Measurements from ENCODE around the gene ADAMTSL1. TPM values are rescaled to one million over a fixed set of nuclear protein-coding genes. Genes with fewer than 3 reads are reported as not detected.
"Not testable (repeated sequence)": the region's sequence is repeated elsewhere in the genome, so short reads cannot be mapped to it uniquely, and the experiment has no call there.

The ADAMTSL1 gene
- total RNA-seq, 1 experiment from 2014 or later, result not detected

DNA sequence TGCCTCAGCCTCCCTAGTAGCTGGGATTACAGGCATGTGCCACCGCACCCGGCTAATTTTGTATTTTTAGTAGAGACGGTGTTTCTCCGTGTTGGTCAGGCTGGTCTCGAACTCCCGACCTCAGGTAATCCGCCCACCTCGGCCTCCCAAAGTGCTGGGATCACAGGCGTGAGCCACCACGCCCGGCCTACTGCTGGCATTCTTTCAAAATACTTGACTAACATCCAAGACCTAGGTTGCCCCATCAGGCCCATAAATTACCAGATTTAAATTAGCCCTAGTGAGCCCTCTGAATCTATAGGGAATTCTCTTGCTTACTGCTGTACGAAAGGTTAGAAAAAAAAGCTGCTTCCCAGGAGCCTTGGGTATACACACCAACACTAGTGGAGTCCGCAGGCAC is 456.7 kb downstream of the ADAMTSL1 start:
- RAD21 ChIA-PET (ENCODE audit: low non-redundant PET in 1 of 2, low total read pairs in 2 of 2, uncharacterized antibody in 2 of 2, unreplicated experiment in 2 of 2); BruUV-seq (replicated peaks); CTCF ChIA-PET; H3K9ac ChIP-seq (ENCODE audit: low read length); H3K27ac ChIP-seq (ENCODE audit: low read depth, low read length); H2AFZ ChIP-seq (ENCODE audit: low read depth, low read length, poor library complexity, severe bottlenecking); H3K27me3 ChIP-seq (ENCODE audit: insufficient read depth, low read length); H3K4me1 ChIP-seq (ENCODE audit: control insufficient read depth in 1 of 2, insufficient read depth in 2 of 2, low read length in 2 of 2); H3K36me3 ChIP-seq (ENCODE audit: control insufficient read depth in 1 of 2, insufficient read depth in 2 of 2, low read length in 2 of 2); ATAC-seq; H3K4me2 ChIP-seq (ENCODE audit: low read length); DNase-seq (ENCODE audit: low read depth, low spot score); H3K9me2 ChIP-seq (ENCODE audit: insufficient read depth); H3K4me3 ChIP-seq (replicated peaks in 1 of 2; ENCODE audit: low read depth in 1 of 2, low read length in 2 of 2); H4K20me1 ChIP-seq (ENCODE audit: insufficient read depth); POLR2A ChIA-PET; H3K9me3 ChIP-seq (ENCODE audit: control insufficient read depth in 1 of 2, insufficient read depth in 1 of 2, low read depth in 1 of 2, low read length in 2 of 2); H3K79me2 ChIP-seq (ENCODE audit: insufficient read depth, low read length); intact Hi-C loops (cut with micrococcal nuclease): not testable (repeated sequence)

DNA sequence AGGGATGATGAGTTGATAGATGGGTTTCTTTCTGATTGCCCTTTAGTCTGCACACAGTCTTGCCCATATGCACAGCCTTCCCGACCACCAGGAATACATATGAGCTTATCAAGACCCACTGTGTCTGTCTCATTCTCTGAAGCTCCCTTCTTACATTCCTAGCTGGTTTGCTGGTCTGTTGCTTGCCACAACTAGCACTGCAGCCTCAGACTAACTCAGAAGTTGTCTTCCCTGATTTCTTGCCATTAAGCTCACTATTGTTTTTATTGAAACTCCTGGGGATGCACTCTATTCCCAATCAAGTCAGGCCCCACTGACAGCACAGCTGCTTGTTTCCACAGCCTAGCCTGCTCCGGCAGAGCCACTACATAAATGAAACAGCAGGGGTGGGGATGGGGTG is 461.6 kb downstream of the ADAMTSL1 start:
- Histone ChIP-seq H3K79me2 (ENCODE audit: insufficient read depth, low read length) (no peaks in the 10 kb centered on the region), H4K20me1 (ENCODE audit: insufficient read depth) (no peaks in the 10 kb centered on the region), H3K4me3 (replicated peaks in 1 of 2; ENCODE audit: low read depth in 1 of 2, low read length in 2 of 2) (no peak overlapping the region), H3K4me2 (ENCODE audit: low read length) (no peak overlapping the region), H3K9me2 (ENCODE audit: insufficient read depth) (no peaks in the 10 kb centered on the region), H3K9ac (ENCODE audit: low read length) (no peak overlapping the region), H2AFZ (ENCODE audit: low read depth, low read length, poor library complexity, severe bottlenecking) (no peak overlapping the region), H3K4me1 (ENCODE audit: control insufficient read depth in 1 of 2, insufficient read depth in 2 of 2, low read length in 2 of 2) (no peaks in the 10 kb centered on the region), H3K9me3 (ENCODE audit: control insufficient read depth in 1 of 2, insufficient read depth in 1 of 2, low read depth in 1 of 2, low read length in 2 of 2) (no peaks in the 10 kb centered on the region), H3K27me3 (ENCODE audit: insufficient read depth, low read length) (peaks cover 30% of the 10 kb centered on the region), H3K36me3 (ENCODE audit: control insufficient read depth in 1 of 2, insufficient read depth in 2 of 2, low read length in 2 of 2) (no peaks in the 10 kb centered on the region), H3K27ac (ENCODE audit: low read depth, low read length) (no peak overlapping the region)
- ChIA-PET CTCF (no interaction called here), RAD21 (ENCODE audit: low non-redundant PET in 1 of 2, low total read pairs in 2 of 2, uncharacterized antibody in 2 of 2, unreplicated experiment in 2 of 2) (no interaction called here), POLR2A (no interaction called here)
- BruUV-seq (replicated peaks), result no TSS peak
- ATAC-seq, result no peak
- intact Hi-C loops (cut with micrococcal nuclease), result no loop called here
- no peak for DNase-seq (ENCODE audit: low read depth, low spot score)
- no peak for TF ChIP-seq FOSL1 (IDR thresholded peaks at IDR 0.05; ENCODE audit: low read depth)
- no peak for TF ChIP-seq EZH2phosphoT487 (IDR thresholded peaks at IDR 0.05; ENCODE audit: borderline replicate concordance)
- no peak for TF ChIP-seq CEBPB (IDR thresholded peaks at IDR 0.05; ENCODE audit: low read depth)
- TF ChIP-seq, protein P1, sequence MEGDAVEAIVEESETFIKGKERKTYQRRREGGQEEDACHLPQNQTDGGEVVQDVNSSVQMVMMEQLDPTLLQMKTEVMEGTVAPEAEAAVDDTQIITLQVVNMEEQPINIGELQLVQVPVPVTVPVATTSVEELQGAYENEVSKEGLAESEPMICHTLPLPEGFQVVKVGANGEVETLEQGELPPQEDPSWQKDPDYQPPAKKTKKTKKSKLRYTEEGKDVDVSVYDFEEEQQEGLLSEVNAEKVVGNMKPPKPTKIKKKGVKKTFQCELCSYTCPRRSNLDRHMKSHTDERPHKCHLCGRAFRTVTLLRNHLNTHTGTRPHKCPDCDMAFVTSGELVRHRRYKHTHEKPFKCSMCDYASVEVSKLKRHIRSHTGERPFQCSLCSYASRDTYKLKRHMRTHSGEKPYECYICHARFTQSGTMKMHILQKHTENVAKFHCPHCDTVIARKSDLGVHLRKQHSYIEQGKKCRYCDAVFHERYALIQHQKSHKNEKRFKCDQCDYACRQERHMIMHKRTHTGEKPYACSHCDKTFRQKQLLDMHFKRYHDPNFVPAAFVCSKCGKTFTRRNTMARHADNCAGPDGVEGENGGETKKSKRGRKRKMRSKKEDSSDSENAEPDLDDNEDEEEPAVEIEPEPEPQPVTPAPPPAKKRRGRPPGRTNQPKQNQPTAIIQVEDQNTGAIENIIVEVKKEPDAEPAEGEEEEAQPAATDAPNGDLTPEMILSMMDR (IDR thresholded peaks at IDR 0.05 in 2 of 3, conservative IDR thresholded peaks at IDR 0.05 in 1 of 3; ENCODE audit: borderline replicate concordance in 1 of 3, insufficient read depth in 1 of 3, low read depth in 2 of 3, low read length in 2 of 3), result no peak
- TF ChIP-seq EZH2 (IDR thresholded peaks at IDR 0.05), result no peak
- TF ChIP-seq, protein P2, sequence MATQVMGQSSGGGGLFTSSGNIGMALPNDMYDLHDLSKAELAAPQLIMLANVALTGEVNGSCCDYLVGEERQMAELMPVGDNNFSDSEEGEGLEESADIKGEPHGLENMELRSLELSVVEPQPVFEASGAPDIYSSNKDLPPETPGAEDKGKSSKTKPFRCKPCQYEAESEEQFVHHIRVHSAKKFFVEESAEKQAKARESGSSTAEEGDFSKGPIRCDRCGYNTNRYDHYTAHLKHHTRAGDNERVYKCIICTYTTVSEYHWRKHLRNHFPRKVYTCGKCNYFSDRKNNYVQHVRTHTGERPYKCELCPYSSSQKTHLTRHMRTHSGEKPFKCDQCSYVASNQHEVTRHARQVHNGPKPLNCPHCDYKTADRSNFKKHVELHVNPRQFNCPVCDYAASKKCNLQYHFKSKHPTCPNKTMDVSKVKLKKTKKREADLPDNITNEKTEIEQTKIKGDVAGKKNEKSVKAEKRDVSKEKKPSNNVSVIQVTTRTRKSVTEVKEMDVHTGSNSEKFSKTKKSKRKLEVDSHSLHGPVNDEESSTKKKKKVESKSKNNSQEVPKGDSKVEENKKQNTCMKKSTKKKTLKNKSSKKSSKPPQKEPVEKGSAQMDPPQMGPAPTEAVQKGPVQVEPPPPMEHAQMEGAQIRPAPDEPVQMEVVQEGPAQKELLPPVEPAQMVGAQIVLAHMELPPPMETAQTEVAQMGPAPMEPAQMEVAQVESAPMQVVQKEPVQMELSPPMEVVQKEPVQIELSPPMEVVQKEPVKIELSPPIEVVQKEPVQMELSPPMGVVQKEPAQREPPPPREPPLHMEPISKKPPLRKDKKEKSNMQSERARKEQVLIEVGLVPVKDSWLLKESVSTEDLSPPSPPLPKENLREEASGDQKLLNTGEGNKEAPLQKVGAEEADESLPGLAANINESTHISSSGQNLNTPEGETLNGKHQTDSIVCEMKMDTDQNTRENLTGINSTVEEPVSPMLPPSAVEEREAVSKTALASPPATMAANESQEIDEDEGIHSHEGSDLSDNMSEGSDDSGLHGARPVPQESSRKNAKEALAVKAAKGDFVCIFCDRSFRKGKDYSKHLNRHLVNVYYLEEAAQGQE (IDR thresholded peaks at IDR 0.05; ENCODE audit: low read depth), result no peak
- TF ChIP-seq RAD21 (IDR thresholded peaks at IDR 0.05; ENCODE audit: low read depth), result no peak
- TF ChIP-seq TCF7L2 (IDR thresholded peaks at IDR 0.05; ENCODE audit: borderline replicate concordance, extremely low read depth, insufficient read depth, insufficient read length), result no peak
- TF ChIP-seq EGR1 (IDR thresholded peaks at IDR 0.05; ENCODE audit: low read depth), result no peak
- no peak for TF ChIP-seq ELF1 (IDR thresholded peaks at IDR 0.05; ENCODE audit: borderline replicate concordance, low read depth)
- TF ChIP-seq ZBTB33 (IDR thresholded peaks at IDR 0.05; ENCODE audit: extremely low read depth, insufficient replicate concordance, low read length), result no peak
- TF ChIP-seq JUND (IDR thresholded peaks at IDR 0.05), result no peak
- TF ChIP-seq SIN3A (IDR thresholded peaks at IDR 0.05; ENCODE audit: low read depth), result no peak
- no peak for TF ChIP-seq ZNF274 (IDR thresholded peaks at IDR 0.05; ENCODE audit: low read depth, low read length)
- no peak for TF ChIP-seq ZFX (IDR thresholded peaks at IDR 0.05)
